PC-3 (cell line): ENCODE measurements around the gene MDM1.

Experiments
- CTCF ChIP-seq: fragments of 300-600 bp; sonication (generic); conservative IDR thresholded peaks from 2 replicates; pipeline ENCODE4 v1.5.1; 2017; ENCODE audit warnings: antibody characterized with exemption, low read depth, mild to moderate bottlenecking, low read length
- EZH2 ChIP-seq: fragments of 300-600 bp; sonication (generic); IDR thresholded peaks from one replicate; pipeline ENCODE4 v1.6.1; 2017; ENCODE audit warnings: antibody characterized with exemption, mild to moderate bottlenecking, low read length; ENCODE audit not compliant: unreplicated experiment

GRCh38 chr12:68264857-68265256 lies 67.3 kb downstream of the MDM1 start:
- no peak for TF ChIP-seq EZH2
- TF ChIP-seq CTCF, result no peak
